Measurements from ENCODE around the gene CTNNBIP1. TPM values are rescaled to one million over a fixed set of nuclear protein-coding genes. Genes with fewer than 3 reads are reported as not detected.

The CTNNBIP1 gene
- total and polyA plus RNA-seq, 9 of the 15 experiments (the other 6 are each of a cell fraction or from before 2014, with no cell fraction given) = 0.65 to 29.2 (median 14.7) TPM

DNA sequence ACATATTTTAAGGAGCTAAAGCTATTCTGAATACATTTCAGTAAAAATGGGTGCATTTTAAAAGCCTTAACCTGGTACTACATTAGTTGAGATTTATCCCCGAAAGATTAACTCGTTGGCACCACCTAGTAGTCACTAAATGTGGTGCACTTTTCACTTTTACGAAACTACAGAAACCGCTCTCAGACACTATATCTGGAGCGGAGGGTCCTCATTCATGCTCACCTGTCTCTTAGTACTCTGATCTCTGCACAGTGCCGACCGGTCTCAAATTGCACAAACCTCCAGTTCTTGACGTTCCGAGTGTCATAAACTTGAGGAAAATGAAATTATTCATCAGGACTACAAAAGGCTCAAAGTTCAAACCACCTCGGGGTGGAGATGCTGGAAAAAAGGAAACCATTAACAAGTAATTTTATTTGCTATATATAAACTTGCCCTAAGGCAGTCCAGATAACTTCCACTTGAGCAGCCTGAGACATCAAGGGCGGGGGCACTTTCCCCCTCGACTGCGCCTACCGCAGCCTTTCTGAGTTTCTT is 32.4 kb upstream of the CTNNBIP1 start (continued):
- TF ChIP-seq, protein P1, sequence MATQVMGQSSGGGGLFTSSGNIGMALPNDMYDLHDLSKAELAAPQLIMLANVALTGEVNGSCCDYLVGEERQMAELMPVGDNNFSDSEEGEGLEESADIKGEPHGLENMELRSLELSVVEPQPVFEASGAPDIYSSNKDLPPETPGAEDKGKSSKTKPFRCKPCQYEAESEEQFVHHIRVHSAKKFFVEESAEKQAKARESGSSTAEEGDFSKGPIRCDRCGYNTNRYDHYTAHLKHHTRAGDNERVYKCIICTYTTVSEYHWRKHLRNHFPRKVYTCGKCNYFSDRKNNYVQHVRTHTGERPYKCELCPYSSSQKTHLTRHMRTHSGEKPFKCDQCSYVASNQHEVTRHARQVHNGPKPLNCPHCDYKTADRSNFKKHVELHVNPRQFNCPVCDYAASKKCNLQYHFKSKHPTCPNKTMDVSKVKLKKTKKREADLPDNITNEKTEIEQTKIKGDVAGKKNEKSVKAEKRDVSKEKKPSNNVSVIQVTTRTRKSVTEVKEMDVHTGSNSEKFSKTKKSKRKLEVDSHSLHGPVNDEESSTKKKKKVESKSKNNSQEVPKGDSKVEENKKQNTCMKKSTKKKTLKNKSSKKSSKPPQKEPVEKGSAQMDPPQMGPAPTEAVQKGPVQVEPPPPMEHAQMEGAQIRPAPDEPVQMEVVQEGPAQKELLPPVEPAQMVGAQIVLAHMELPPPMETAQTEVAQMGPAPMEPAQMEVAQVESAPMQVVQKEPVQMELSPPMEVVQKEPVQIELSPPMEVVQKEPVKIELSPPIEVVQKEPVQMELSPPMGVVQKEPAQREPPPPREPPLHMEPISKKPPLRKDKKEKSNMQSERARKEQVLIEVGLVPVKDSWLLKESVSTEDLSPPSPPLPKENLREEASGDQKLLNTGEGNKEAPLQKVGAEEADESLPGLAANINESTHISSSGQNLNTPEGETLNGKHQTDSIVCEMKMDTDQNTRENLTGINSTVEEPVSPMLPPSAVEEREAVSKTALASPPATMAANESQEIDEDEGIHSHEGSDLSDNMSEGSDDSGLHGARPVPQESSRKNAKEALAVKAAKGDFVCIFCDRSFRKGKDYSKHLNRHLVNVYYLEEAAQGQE (IDR thresholded peaks at IDR 0.05; ENCODE audit: borderline replicate concordance) = peak; percentile 78
- TF ChIP-seq, protein P1 (CRISPR knock-in tag; IDR thresholded peaks at IDR 0.05; ENCODE audit: low read depth) = no peak
- TF ChIP-seq RBM39 (optimal IDR thresholded peaks at IDR 0.05; ENCODE audit: low read depth, low read length) (no peak), SMC3 (conservative IDR thresholded peaks at IDR 0.05; ENCODE audit: insufficient read depth, low read depth, low read length) (peak; percentile 61), BRCA1 (IDR thresholded peaks at IDR 0.05) (no peak), BRCA1 (CRISPR knock-in tag; IDR thresholded peaks at IDR 0.05) (no peak), SMARCE1 (IDR thresholded peaks at IDR 0.05) (no peak), ZNF184 (CRISPR knock-in tag; IDR thresholded peaks at IDR 0.05) (no peak), ZNF23 (CRISPR knock-in tag; IDR thresholded peaks at IDR 0.05) (no peak), MTF1 (CRISPR knock-in tag; IDR thresholded peaks at IDR 0.05; ENCODE audit: borderline replicate concordance) (no peak)
- TF ChIP-seq, protein P2, sequence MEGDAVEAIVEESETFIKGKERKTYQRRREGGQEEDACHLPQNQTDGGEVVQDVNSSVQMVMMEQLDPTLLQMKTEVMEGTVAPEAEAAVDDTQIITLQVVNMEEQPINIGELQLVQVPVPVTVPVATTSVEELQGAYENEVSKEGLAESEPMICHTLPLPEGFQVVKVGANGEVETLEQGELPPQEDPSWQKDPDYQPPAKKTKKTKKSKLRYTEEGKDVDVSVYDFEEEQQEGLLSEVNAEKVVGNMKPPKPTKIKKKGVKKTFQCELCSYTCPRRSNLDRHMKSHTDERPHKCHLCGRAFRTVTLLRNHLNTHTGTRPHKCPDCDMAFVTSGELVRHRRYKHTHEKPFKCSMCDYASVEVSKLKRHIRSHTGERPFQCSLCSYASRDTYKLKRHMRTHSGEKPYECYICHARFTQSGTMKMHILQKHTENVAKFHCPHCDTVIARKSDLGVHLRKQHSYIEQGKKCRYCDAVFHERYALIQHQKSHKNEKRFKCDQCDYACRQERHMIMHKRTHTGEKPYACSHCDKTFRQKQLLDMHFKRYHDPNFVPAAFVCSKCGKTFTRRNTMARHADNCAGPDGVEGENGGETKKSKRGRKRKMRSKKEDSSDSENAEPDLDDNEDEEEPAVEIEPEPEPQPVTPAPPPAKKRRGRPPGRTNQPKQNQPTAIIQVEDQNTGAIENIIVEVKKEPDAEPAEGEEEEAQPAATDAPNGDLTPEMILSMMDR (IDR thresholded peaks at IDR 0.05 in 2 of 3, conservative IDR thresholded peaks at IDR 0.05 in 1 of 3; ENCODE audit: insufficient read depth in 2 of 3, low read depth in 1 of 3, low read length in 3 of 3) = peak; percentile 66 to 83 (median 71); a peak in 5 of 6 replicates
- TF ChIP-seq, protein P3, sequence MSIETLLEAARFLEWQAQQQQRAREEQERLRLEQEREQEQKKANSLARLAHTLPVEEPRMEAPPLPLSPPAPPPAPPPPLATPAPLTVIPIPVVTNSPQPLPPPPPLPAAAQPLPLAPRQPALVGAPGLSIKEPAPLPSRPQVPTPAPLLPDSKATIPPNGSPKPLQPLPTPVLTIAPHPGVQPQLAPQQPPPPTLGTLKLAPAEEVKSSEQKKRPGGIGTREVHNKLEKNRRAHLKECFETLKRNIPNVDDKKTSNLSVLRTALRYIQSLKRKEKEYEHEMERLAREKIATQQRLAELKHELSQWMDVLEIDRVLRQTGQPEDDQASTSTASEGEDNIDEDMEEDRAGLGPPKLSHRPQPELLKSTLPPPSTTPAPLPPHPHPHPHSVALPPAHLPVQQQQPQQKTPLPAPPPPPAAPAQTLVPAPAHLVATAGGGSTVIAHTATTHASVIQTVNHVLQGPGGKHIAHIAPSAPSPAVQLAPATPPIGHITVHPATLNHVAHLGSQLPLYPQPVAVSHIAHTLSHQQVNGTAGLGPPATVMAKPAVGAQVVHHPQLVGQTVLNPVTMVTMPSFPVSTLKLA (conservative IDR thresholded peaks at IDR 0.05) = no peak
- TF ChIP-seq, protein P4, sequence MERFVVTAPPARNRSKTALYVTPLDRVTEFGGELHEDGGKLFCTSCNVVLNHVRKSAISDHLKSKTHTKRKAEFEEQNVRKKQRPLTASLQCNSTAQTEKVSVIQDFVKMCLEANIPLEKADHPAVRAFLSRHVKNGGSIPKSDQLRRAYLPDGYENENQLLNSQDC (CRISPR knock-in tag; IDR thresholded peaks at IDR 0.05) = 0 out of 2 replicates have a peak, but pooled peaks have one; percentile 59
- TF ChIP-seq, protein P5, sequence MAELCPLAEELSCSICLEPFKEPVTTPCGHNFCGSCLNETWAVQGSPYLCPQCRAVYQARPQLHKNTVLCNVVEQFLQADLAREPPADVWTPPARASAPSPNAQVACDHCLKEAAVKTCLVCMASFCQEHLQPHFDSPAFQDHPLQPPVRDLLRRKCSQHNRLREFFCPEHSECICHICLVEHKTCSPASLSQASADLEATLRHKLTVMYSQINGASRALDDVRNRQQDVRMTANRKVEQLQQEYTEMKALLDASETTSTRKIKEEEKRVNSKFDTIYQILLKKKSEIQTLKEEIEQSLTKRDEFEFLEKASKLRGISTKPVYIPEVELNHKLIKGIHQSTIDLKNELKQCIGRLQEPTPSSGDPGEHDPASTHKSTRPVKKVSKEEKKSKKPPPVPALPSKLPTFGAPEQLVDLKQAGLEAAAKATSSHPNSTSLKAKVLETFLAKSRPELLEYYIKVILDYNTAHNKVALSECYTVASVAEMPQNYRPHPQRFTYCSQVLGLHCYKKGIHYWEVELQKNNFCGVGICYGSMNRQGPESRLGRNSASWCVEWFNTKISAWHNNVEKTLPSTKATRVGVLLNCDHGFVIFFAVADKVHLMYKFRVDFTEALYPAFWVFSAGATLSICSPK (IDR thresholded peaks at IDR 0.05; ENCODE audit: borderline replicate concordance) = no peak
